SHP77 treated with DMSO at 0.1 percent for 48 hours (cell line): ENCODE data around the gene KRT73.

Experiments used
- DNase-seq: peaks from one replicate; lab custom pipeline; 2025; lab: John Stamatoyannopoulos, UW

Gene KRT73

GRCh38 chr12:52618216-52618615 lies at the start of gene KRT73:
Gene KRT73, minus strand, starts transcription at chr12:52618559. Its CDS starts 35 bp downstream, at chr12:52618524.
- DNase-seq, result no peak

- no peak for DNase-seq
Measured at GRCh38 chr12:52667931-52668330, 49.6 kb upstream of the KRT73 start.

- DNase-seq, result no peak
Measured at GRCh38 chr12:52667509-52667908, 49.1 kb upstream of the KRT73 start.

GRCh38 chr12:52666471-52666870 lies 48.1 kb upstream of the KRT73 start:
- DNase-seq, result no peak

- DNase-seq, result no peak
Measured at GRCh38 chr12:52663420-52663819, 45.1 kb upstream of the KRT73 start.

GRCh38 chr12:52662918-52663229 lies 44.5 kb upstream of the KRT73 start:
- no peak for DNase-seq

- DNase-seq, result no peak
Measured at GRCh38 chr12:52662093-52662917, 43.9 kb upstream of the KRT73 start.

- no peak for DNase-seq
Measured at GRCh38 chr12:52661668-52662067, 43.3 kb upstream of the KRT73 start.

GRCh38 chr12:52660934-52661499 lies 42.7 kb upstream of the KRT73 start:
- DNase-seq, result no peak

- DNase-seq, result no peak
Measured at GRCh38 chr12:52659951-52660350, 41.6 kb upstream of the KRT73 start.

- no peak for DNase-seq
Measured at GRCh38 chr12:52659395-52659794, 41.0 kb upstream of the KRT73 start.

GRCh38 chr12:52658196-52658595 lies 39.8 kb upstream of the KRT73 start:
- DNase-seq, result no peak

- DNase-seq, result no peak
Measured at GRCh38 chr12:52657250-52657902, 39.0 kb upstream of the KRT73 start.

- no peak for DNase-seq
Measured at GRCh38 chr12:52656616-52657015, 38.3 kb upstream of the KRT73 start.

GRCh38 chr12:52655720-52656124 lies 37.4 kb upstream of the KRT73 start:
- no peak for DNase-seq

GRCh38 chr12:52655251-52655650 lies 36.9 kb upstream of the KRT73 start:
- no peak for DNase-seq

- no peak for DNase-seq
Measured at GRCh38 chr12:52651726-52652261, 33.4 kb upstream of the KRT73 start, which contains the start of gene KRT2. Gene KRT2, minus strand, starts transcription at chr12:52652211. Its CDS starts 69 bp downstream, at chr12:52652142.

GRCh38 chr12:52650520-52651081 lies 32.2 kb upstream of the KRT73 start:
- no peak for DNase-seq

GRCh38 chr12:52649066-52649465 lies 30.7 kb upstream of the KRT73 start:
- no peak for DNase-seq

- DNase-seq, result no peak
Measured at GRCh38 chr12:52648012-52648550, 29.7 kb upstream of the KRT73 start.

- no peak for DNase-seq
Measured at GRCh38 chr12:52647601-52648000, 29.2 kb upstream of the KRT73 start.

- no peak for DNase-seq
Measured at GRCh38 chr12:52646613-52647012, 28.3 kb upstream of the KRT73 start.
